NCI-H2107 (cell line): ENCODE results near the gene PIGX.

Experiments used
- DNase-seq: peaks from one replicate; lab custom pipeline; 2025; lab: John Stamatoyannopoulos, UW

The PIGX gene

GRCh38 chr3:196711838-196712513 lies at the start of gene PIGX, which contains the start of gene CEP19:
TSS of gene PIGX (plus strand) at chr3:196712377.
TSS of gene CEP19 (minus strand) at chr3:196712250. CDS start at chr3:196708657, 3,593 bp downstream.
- DNase-seq = peak; percentile 98

GRCh38 chr3:196662711-196663571 lies 49.2 kb upstream of the PIGX start:
- no peak for DNase-seq

- DNase-seq = peak; percentile 97
Observed at GRCh38 chr3:196666001-196666867, 45.9 kb upstream of the PIGX start.

GRCh38 chr3:196667056-196667825 lies 44.9 kb upstream of the PIGX start:
- no peak for DNase-seq

GRCh38 chr3:196670339-196670738 lies 41.8 kb upstream of the PIGX start:
- no peak for DNase-seq

GRCh38 chr3:196673632-196674031 lies 38.5 kb upstream of the PIGX start:
- no peak for DNase-seq

GRCh38 chr3:196677353-196677752 lies 34.8 kb upstream of the PIGX start:
- no peak for DNase-seq

- no peak for DNase-seq
Observed at GRCh38 chr3:196677931-196678330, 34.2 kb upstream of the PIGX start.

- DNase-seq = peak; percentile 90
Observed at GRCh38 chr3:196684548-196685407, 27.4 kb upstream of the PIGX start.

- no peak for DNase-seq
Observed at GRCh38 chr3:196686436-196686835, 25.7 kb upstream of the PIGX start.

GRCh38 chr3:196688349-196688748 lies 23.8 kb upstream of the PIGX start:
- DNase-seq = no peak

GRCh38 chr3:196689941-196690660 lies 22.1 kb upstream of the PIGX start:
- DNase-seq = no peak

- DNase-seq = no peak
Observed at GRCh38 chr3:196691386-196691785, 20.8 kb upstream of the PIGX start.

GRCh38 chr3:196694202-196694638 lies 18.0 kb upstream of the PIGX start:
- DNase-seq = peak; percentile 33

- no peak for DNase-seq
Observed at GRCh38 chr3:196694941-196695848, 17.0 kb upstream of the PIGX start.

- no peak for DNase-seq
Observed at GRCh38 chr3:196695849-196696226, 16.3 kb upstream of the PIGX start.

- no peak for DNase-seq
Observed at GRCh38 chr3:196697270-196697669, 14.9 kb upstream of the PIGX start.

- DNase-seq = no peak
Observed at GRCh38 chr3:196699749-196700148, 12.4 kb upstream of the PIGX start.

GRCh38 chr3:196700801-196701200 lies 11.4 kb upstream of the PIGX start:
- no peak for DNase-seq
